PFSK-1 (cell line): ENCODE measurements around the gene TIMP4.

ENCODE experiments used
- FOXP2 ChIP-seq: optimal IDR thresholded peaks from 2 replicates; pipeline ENCODE3; 2011; ENCODE audit warnings: borderline replicate concordance, control low read depth, inconsistent platforms; ENCODE audit not compliant: insufficient read depth; ENCODE audit errors: extremely low read length, extremely low read depth
- POLR2AphosphoS5 ChIP-seq: IDR thresholded peaks from 2 replicates; pipeline ENCODE4 v1.6.1; 2012; ENCODE audit warnings: low read depth, mild to moderate bottlenecking, control low read depth, low read length, moderate library complexity
- SIN3A ChIP-seq: IDR thresholded peaks from 2 replicates; pipeline ENCODE4 v1.6.1; 2012; ENCODE audit warnings: mild to moderate bottlenecking, low read length, moderate library complexity, borderline replicate concordance; ENCODE audit not compliant: insufficient read depth
- TAF1 ChIP-seq: IDR thresholded peaks from 2 replicates; pipeline ENCODE4 v1.6.1; 2012; ENCODE audit warnings: low read length, control low read depth, borderline replicate concordance; ENCODE audit not compliant: insufficient read depth
- TF ChIP-seq, protein P1 (sequence below), 2 experiments: IDR thresholded peaks; 2 replicates each; pipeline versions ENCODE4 v1.6.1 to v1.8.0; 2011 to 2012; ENCODE audit warnings: low read depth in 2 of 2, low read length in 2 of 2, control low read depth in 1 of 2, inconsistent platforms in 1 of 2, mild to moderate bottlenecking in 1 of 2, moderate library complexity in 1 of 2; ENCODE audit not compliant: insufficient read depth in 1 of 2

Gene TIMP4

DNA sequence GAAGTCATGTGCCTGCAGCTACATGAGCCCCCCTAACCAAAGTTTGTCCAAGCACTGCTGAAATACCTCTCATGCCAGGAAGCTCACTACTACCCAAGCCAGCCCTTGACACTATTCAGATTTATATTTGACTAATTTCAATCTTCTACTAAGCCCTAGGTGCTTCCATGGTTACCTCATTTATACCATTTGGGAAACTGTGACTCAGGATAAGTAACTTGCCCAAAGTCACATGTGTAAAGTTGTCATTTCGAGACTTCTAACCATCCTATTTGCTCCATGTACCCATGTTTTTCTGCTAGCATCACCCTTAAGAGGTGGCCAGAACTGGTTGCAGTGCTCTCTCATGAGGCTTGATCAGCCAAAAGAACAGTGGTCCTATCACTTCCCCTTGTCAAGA is 20.7 kb upstream of the TIMP4 start:
- no peak for TF ChIP-seq TAF1
- TF ChIP-seq SIN3A = no peak
- TF ChIP-seq FOXP2 = no peak
- no peak for TF ChIP-seq POLR2AphosphoS5
- TF ChIP-seq, protein P1, sequence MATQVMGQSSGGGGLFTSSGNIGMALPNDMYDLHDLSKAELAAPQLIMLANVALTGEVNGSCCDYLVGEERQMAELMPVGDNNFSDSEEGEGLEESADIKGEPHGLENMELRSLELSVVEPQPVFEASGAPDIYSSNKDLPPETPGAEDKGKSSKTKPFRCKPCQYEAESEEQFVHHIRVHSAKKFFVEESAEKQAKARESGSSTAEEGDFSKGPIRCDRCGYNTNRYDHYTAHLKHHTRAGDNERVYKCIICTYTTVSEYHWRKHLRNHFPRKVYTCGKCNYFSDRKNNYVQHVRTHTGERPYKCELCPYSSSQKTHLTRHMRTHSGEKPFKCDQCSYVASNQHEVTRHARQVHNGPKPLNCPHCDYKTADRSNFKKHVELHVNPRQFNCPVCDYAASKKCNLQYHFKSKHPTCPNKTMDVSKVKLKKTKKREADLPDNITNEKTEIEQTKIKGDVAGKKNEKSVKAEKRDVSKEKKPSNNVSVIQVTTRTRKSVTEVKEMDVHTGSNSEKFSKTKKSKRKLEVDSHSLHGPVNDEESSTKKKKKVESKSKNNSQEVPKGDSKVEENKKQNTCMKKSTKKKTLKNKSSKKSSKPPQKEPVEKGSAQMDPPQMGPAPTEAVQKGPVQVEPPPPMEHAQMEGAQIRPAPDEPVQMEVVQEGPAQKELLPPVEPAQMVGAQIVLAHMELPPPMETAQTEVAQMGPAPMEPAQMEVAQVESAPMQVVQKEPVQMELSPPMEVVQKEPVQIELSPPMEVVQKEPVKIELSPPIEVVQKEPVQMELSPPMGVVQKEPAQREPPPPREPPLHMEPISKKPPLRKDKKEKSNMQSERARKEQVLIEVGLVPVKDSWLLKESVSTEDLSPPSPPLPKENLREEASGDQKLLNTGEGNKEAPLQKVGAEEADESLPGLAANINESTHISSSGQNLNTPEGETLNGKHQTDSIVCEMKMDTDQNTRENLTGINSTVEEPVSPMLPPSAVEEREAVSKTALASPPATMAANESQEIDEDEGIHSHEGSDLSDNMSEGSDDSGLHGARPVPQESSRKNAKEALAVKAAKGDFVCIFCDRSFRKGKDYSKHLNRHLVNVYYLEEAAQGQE (IDR thresholded peaks at IDR 0.05; ENCODE audit: insufficient read depth in 1 of 2, low read depth in 2 of 2, low read length in 2 of 2) = no peak

DNA sequence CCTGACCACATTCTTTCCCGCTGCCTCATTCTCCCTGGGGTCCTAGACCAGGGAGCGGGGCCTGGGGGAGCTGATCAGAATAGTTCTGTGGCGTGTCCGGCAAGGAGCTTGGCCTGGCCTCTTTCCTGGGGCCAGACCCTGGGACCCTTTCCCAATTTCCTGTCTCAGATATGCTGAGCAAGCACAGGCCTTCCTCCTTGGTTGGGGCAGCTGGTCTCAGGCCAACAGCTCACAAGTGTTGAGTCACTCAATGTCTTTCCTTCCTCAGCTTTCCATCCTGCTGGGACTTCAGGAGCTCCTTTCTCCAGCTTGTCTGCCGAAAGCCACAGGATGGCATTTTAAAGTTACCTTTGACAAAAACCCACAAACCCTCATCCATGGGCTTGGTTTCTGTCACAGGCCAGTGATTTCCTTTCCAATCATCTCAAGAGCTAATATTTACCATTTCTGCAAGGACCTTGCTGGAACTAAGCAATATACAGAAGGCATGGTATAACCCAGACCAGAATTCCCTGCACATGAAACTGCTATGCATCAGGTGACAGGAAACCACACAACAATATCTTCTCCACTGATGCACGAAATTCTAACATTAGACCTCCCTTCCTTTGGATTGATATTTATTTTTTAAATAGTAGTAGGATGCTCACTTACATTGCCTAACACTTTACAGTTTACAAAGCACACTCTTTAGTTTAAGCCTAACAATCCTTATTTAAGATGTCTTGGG is 19.5 kb upstream of the TIMP4 start:
- no peak for TF ChIP-seq POLR2AphosphoS5
- TF ChIP-seq TAF1 = no peak
- TF ChIP-seq, protein P1 (IDR thresholded peaks at IDR 0.05; ENCODE audit: insufficient read depth in 1 of 2, low read depth in 2 of 2, low read length in 2 of 2) = no peak
- TF ChIP-seq FOXP2 = no peak
- TF ChIP-seq SIN3A = no peak

DNA sequence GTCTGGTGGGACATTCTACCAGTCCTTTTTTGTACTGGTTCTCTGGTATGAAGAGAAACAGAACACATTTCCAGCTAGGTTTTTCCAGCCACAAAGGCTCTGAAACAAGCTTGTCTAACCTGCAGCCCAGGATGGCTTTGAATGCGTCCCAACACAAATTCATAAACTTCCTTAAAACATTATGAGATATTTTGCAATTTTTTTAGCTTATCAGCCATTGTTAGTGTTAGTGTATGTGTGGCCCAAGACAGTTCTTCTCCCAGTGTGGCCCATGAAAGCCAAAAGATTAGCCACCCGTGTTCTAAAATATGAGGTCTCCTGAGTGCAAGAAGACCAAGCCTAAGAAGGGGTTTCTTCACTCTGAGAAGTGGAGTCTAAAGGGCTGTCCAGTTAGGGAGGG is 18.4 kb upstream of the TIMP4 start:
- TF ChIP-seq POLR2AphosphoS5 = no peak
- TF ChIP-seq TAF1 = no peak
- TF ChIP-seq FOXP2 = no peak
- TF ChIP-seq SIN3A = no peak
- TF ChIP-seq, protein P1 (IDR thresholded peaks at IDR 0.05; ENCODE audit: insufficient read depth in 1 of 2, low read depth in 2 of 2, low read length in 2 of 2) = no peak

DNA sequence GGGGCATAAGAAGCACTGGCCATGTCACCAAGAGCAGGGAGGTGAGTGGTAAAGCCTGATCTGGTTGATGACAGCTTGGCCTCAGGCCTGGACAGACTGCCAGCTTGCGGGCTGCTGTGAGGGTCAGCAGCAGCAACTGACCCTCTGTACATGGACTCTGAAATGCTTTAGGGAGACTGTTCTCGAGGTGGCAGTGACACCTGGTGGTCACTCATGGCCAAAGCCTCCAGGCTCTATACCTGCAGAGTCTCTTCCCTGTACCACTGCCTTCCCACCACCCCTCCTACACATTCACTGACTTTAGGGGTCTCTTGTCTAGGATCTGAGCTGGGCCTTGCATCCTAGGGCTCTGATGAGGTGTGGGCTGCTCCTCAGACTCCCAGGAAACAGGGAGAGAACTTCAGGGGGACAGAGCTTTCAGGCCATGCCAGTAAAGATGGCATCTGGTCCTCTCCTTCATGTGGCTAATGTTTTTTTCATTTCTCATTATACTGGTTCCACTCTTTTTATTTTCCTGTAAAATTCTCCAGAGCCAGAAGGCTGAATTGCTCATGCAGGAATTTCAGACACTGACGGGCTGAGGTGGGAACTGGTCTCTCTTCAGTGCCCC is 17.2 kb upstream of the TIMP4 start:
- TF ChIP-seq FOXP2 = no peak
- no peak for TF ChIP-seq TAF1
- TF ChIP-seq SIN3A = no peak
- TF ChIP-seq POLR2AphosphoS5 = no peak

DNA sequence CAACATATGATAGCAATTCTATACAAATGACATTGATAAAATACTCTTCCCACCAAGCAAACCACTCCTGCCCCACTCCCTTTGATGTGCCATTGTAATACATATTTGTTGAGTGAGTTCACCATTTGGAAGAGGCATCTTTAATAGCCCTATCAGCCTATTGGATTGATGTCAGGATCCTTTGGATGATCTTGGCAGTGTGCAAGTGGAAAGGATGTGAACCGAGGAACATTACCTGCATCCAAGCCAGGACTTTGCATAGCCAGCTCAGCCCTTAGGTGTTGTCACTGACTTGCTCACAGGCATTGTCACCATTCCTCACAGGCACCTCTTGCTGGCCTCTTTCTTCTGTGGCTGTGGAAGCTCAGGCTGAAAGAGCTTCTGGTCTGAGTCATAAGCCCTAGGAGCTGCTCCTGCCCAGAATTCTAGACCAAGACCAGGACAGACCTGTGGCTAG is 16.5 kb upstream of the TIMP4 start:
- TF ChIP-seq TAF1 = no peak
- TF ChIP-seq, protein P1 (IDR thresholded peaks at IDR 0.05; ENCODE audit: insufficient read depth in 1 of 2, low read depth in 2 of 2, low read length in 2 of 2) = no peak
- no peak for TF ChIP-seq SIN3A
- TF ChIP-seq POLR2AphosphoS5 = no peak
- no peak for TF ChIP-seq FOXP2
